CD4-positive, alpha-beta T cell treated with Interleukin-2 at 100 ng/mL for 4 hours (primary cell): ENCODE results near the gene FMO2.

ENCODE experiments used
- DNase-seq: peaks from one replicate; pipeline ENCODE4 v3.0.0-alpha.2; 2020; ENCODE audit warnings: low spot score

The FMO2 gene

GRCh38 chr1:171174560-171175294, 10.4 kb upstream of the FMO2 start:
- DNase-seq, result no peak

GRCh38 chr1:171177261-171177660, 7.8 kb upstream of the FMO2 start:
- no peak for DNase-seq

GRCh38 chr1:171179318-171180227, 5.5 kb upstream of the FMO2 start:
- DNase-seq, result no peak

- no peak for DNase-seq
These were observed 4.4 kb upstream of the FMO2 start for GRCh38 chr1:171180670-171181069.

- peak; percentile 38 for DNase-seq
These were observed 3.5 kb downstream of the FMO2 start for GRCh38 chr1:171188388-171189266.

- DNase-seq, result no peak
These were observed 6.9 kb downstream of the FMO2 start for GRCh38 chr1:171191992-171192391.

GRCh38 chr1:171195767-171196166, 10.7 kb downstream of the FMO2 start:
- DNase-seq, result no peak

GRCh38 chr1:171196351-171196750, 11.3 kb downstream of the FMO2 start:
- DNase-seq, result no peak

GRCh38 chr1:171198081-171198480, 13.0 kb downstream of the FMO2 start:
- DNase-seq, result no peak

GRCh38 chr1:171204296-171204695, 19.2 kb downstream of the FMO2 start:
- no peak for DNase-seq

GRCh38 chr1:171206204-171206977, 21.3 kb downstream of the FMO2 start:
- DNase-seq, result no peak

GRCh38 chr1:171206978-171207355, 21.9 kb downstream of the FMO2 start:
- no peak for DNase-seq

- DNase-seq, result no peak
These were observed 22.3 kb downstream of the FMO2 start for GRCh38 chr1:171207377-171207776.

- no peak for DNase-seq
These were observed 25.3 kb downstream of the FMO2 start for GRCh38 chr1:171210355-171210754.

- DNase-seq, result no peak
These were observed 27.7 kb downstream of the FMO2 start for GRCh38 chr1:171212607-171213351.

- no peak for DNase-seq
These were observed 28.7 kb downstream of the FMO2 start for GRCh38 chr1:171213559-171214454.

- DNase-seq, result no peak
These were observed 32.8 kb downstream of the FMO2 start for GRCh38 chr1:171217658-171218443.

GRCh38 chr1:171218661-171219060, 33.6 kb downstream of the FMO2 start:
- no peak for DNase-seq
